Lower leg skin (tissue), 4 donors: Measurements from ENCODE around the gene MKNK1. TPM values are rescaled to one million over a fixed set of nuclear protein-coding genes. Genes with fewer than 3 reads are reported as not detected.

Experiments used
- DNase-seq, 2 donors: peaks; one replicate each; pipeline ENCODE4 v3.0.0-alpha.2; 2019; ENCODE audit warnings: low spot score in 2 of 2
- H3K4me3 ChIP-seq: fragments of 200-600 bp; sonication (generic); 2 replicates; pipeline ENCODE4 v1.5.1; 2017; ENCODE audit warnings: mild to moderate bottlenecking, low read depth; ENCODE audit not compliant: poor library complexity, severe bottlenecking
- CTCF ChIP-seq, 3 donors: fragments of 450-650 bp; IDR thresholded peaks; one replicate each; pipeline ENCODE4 v1.5.1; 2016; ENCODE audit warnings: antibody characterized with exemption in 3 of 3, mild to moderate bottlenecking in 3 of 3, moderate library complexity in 2 of 3
- POLR2A ChIP-seq, 2 donors: fragments of 450-650 bp; IDR thresholded peaks; one replicate each; pipeline ENCODE4 v1.6.1; 2016 to 2017; ENCODE audit warnings: antibody characterized with exemption in 2 of 2, mild to moderate bottlenecking in 1 of 2, moderate library complexity in 1 of 2
- WGBS, 2 donors: methylation state at CpG; one replicate each; pipeline ENCODE4 v1.1.5; 2018; 5-methylcytosine and 5-hydroxymethylcytosine counted together
- intact Hi-C: fragments of 100-400 bp; cut with DNase I; formaldehyde crosslinking; loops from one replicate; pipeline ENCODE4 v1.15.0; 2023; ENCODE audit warnings: low total_unique reads
- total RNA-seq, 4 donors: library from RNA; depleted of rRNA; stranded (reverse); fragments of >200 nt; gene quantifications; one replicate each; pipeline ENCODE4 v1.1.0, GENCODE V29; 2016

MKNK1 gene
- total RNA-seq, 4 donors from 2014 or later: 9.6 to 23.0 (median 13.7) TPM

- intact Hi-C loops: no loop called here
- TF ChIP-seq POLR2A (IDR thresholded peaks at IDR 0.05): no peak
- TF ChIP-seq CTCF (IDR thresholded peaks at IDR 0.05): no peak
Observed at GRCh38 chr1:46512135-46512791, 91.8 kb downstream of the MKNK1 start.

GRCh38 chr1:46510998-46511365, 93.1 kb downstream of the MKNK1 start:
- DNase-seq: no peak
- 72 to 84% methylated on average over 8 of the region's 8 CpGs for WGBS, 2 donors
- H3K4me3 ChIP-seq: no peak overlapping the region
- TF ChIP-seq POLR2A (IDR thresholded peaks at IDR 0.05) (no peak), CTCF (IDR thresholded peaks at IDR 0.05) (no peak)
- intact Hi-C loops: no loop called here

More at GRCh38 chr1:46512135-46512791, 91.8 kb downstream of the MKNK1 start:
- no peak for DNase-seq
- WGBS, 2 donors: 86 to 89% methylated on average over 20 to 23 of the region's 23 CpGs
- no peak overlapping the region for H3K4me3 ChIP-seq

- WGBS, 2 donors: 92 to 95% methylated on average over 19 of the region's 19 CpGs
- DNase-seq: no peak
- no peak overlapping the region for H3K4me3 ChIP-seq
- no peak for TF ChIP-seq CTCF (IDR thresholded peaks at IDR 0.05)
- TF ChIP-seq POLR2A (IDR thresholded peaks at IDR 0.05): no peak
- intact Hi-C loops: no loop called here
Observed at GRCh38 chr1:46510341-46510997, 93.6 kb downstream of the MKNK1 start.

GRCh38 chr1:46508757-46509156, 95.3 kb downstream of the MKNK1 start:
- TF ChIP-seq CTCF (IDR thresholded peaks at IDR 0.05) (no peak), POLR2A (IDR thresholded peaks at IDR 0.05) (no peak)
- WGBS, 2 donors: 84 to 90% methylated on average over 4 to 5 of the region's 5 CpGs
- DNase-seq: no peak
- H3K4me3 ChIP-seq: no peak overlapping the region
- intact Hi-C loops: no loop called here

Other genes with a start within 250 kb of the MKNK1 start
- gene FAAH, start 210.0 kb downstream of the MKNK1 start, total RNA-seq: 10 to 100 TPM; 26.3 to 30.7 (median 28.4) TPM
- gene DMBX1, start 114.4 kb downstream of the MKNK1 start, total RNA-seq: under 1 TPM in 3 of 4 donors, not detected in 1; 0.12 to 0.51 (median 0.42) TPM
- gene KNCN, start 52.6 kb downstream of the MKNK1 start, total RNA-seq: not detected
- 10 to 100 TPM; 13.0 to 17.8 (median 13.6) TPM for gene MOB3C, start 12.5 kb upstream of the MKNK1 start, total RNA-seq
- gene ATPAF1, start 64.1 kb upstream of the MKNK1 start, total RNA-seq: 10 to 100 TPM; 20.4 to 33.7 (median 29.9) TPM
- gene TEX38, start 67.6 kb upstream of the MKNK1 start, total RNA-seq: not detected
- 100 to 1,000 TPM in 2 of 4 donors, 10 to 100 TPM in 2; 71.5 to 138 (median 106) TPM for gene EFCAB14, start 114.8 kb upstream of the MKNK1 start, total RNA-seq
- 100 to 1,000 TPM in 1 of 4 donors, 10 to 100 TPM in 3; 35.7 to 215 (median 75.1) TPM for gene CYP4B1, start 194.8 kb upstream of the MKNK1 start, total RNA-seq